ENCODE measurements around the gene HSPA12A. TPM values are rescaled to one million over a fixed set of nuclear protein-coding genes. Genes with fewer than 3 reads are reported as not detected.
A peak's percentile ranks its signal among the peaks of the same experiment; 100 is the strongest.

HSPA12A gene
- total RNA-seq, 4 donors from 2014 or later, result 2.6 to 15.7 (median 6.8) TPM

DNA sequence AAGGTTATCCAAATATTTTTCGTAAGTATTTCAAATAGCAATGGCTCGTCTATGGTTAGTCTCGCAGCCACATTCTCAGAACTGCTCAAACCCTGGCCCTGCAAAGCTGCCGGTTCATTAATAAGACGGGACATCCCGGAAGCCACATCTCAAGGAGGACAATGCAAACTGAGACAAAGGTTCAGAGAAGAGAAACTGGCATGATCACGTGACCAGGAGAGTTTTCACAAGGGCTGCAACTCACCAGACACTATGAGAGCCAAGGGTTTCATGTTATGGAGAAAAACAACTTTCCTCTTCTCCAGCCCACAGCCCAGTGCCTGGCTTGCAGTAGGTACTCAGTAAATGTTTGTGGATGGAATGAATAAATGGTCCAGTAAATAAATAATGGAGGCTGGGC is 5.0 kb upstream of the HSPA12A start:
- Histone ChIP-seq H3K36me3 (no peaks in the 10 kb centered on the region), H3K27ac (no peak overlapping the region), H3K4me3 (no peak overlapping the region), H3K9me3 (no peaks in the 10 kb centered on the region), H3K4me1 (peaks cover 0 to 7% (median 3%) of the 10 kb centered on the region in 4 donors), H3K27me3 (no peaks in the 10 kb centered on the region)
- TF ChIP-seq POLR2A (IDR thresholded peaks at IDR 0.05), result no peak
- TF ChIP-seq, protein P1, sequence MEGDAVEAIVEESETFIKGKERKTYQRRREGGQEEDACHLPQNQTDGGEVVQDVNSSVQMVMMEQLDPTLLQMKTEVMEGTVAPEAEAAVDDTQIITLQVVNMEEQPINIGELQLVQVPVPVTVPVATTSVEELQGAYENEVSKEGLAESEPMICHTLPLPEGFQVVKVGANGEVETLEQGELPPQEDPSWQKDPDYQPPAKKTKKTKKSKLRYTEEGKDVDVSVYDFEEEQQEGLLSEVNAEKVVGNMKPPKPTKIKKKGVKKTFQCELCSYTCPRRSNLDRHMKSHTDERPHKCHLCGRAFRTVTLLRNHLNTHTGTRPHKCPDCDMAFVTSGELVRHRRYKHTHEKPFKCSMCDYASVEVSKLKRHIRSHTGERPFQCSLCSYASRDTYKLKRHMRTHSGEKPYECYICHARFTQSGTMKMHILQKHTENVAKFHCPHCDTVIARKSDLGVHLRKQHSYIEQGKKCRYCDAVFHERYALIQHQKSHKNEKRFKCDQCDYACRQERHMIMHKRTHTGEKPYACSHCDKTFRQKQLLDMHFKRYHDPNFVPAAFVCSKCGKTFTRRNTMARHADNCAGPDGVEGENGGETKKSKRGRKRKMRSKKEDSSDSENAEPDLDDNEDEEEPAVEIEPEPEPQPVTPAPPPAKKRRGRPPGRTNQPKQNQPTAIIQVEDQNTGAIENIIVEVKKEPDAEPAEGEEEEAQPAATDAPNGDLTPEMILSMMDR (IDR thresholded peaks at IDR 0.05), result no peak
- no peak for DNase-seq

DNA sequence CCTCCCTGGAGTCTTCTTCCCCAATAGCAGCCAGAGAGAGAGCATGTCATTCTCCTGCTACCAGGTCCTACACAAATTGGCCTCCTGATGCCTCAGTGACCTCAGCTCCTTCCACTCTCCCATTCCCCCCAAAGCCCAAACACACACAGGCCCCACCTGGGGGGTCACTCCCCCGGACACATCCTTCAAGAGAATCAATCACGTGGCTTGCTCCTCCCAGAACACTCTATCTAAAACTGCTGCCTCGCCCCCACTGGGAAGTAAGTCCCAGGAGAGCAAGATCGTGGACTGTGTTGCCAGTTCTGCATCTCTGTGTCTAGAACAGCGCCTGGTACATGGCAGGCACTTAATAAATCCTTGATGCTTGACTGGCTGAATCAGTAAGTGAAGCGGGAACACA is 2.5 kb upstream of the HSPA12A start:
- Histone ChIP-seq H3K4me1 (peaks cover 0 to 18% (median 4%) of the 10 kb centered on the region in 4 donors), H3K27me3 (no peaks in the 10 kb centered on the region), H3K4me3 (no peak overlapping the region), H3K9me3 (no peaks in the 10 kb centered on the region), H3K27ac (no peak overlapping the region), H3K36me3 (no peaks in the 10 kb centered on the region)
- TF ChIP-seq, protein P1 (IDR thresholded peaks at IDR 0.05), result no peak
- TF ChIP-seq POLR2A (IDR thresholded peaks at IDR 0.05), result no peak
- no peak for DNase-seq

DNA sequence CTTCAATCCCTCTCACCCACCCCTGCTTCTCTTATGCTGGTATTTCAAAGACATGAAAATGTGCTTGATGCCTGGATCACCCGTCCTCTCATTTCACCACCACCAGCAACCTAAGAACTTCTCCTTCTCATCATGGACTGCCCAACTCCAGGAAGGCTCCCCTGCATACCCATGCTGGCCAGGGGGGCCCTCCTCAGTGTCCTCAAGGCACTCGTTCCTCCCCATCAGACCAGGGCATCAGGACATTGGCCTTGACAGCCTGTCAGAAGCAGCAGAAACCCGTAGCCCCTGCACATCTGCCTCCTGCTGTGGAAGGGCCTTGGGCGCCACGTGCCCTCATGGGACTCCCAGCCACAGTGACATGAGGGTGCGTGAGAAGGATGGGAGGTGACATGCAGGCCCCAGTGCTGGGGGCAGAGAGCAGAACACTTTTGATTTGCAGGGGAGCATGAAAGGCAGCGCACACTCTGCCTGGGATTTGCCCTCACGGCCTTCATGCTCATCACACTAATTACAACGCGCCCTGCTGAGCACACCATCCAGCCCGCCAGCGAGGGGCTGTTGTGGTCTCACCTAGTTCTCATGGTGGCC is 1.9 kb upstream of the HSPA12A start:
- Histone ChIP-seq H3K36me3 (no peaks in the 10 kb centered on the region), H3K9me3 (no peaks in the 10 kb centered on the region), H3K27ac (no peak overlapping the region), H3K4me1 (peaks cover 0 to 18% (median 4%) of the 10 kb centered on the region in 4 donors), H3K4me3 (no peak overlapping the region), H3K27me3 (no peaks in the 10 kb centered on the region)
- TF ChIP-seq POLR2A (IDR thresholded peaks at IDR 0.05), result no peak
- TF ChIP-seq, protein P1 (IDR thresholded peaks at IDR 0.05), result no peak
- DNase-seq, result no peak

DNA sequence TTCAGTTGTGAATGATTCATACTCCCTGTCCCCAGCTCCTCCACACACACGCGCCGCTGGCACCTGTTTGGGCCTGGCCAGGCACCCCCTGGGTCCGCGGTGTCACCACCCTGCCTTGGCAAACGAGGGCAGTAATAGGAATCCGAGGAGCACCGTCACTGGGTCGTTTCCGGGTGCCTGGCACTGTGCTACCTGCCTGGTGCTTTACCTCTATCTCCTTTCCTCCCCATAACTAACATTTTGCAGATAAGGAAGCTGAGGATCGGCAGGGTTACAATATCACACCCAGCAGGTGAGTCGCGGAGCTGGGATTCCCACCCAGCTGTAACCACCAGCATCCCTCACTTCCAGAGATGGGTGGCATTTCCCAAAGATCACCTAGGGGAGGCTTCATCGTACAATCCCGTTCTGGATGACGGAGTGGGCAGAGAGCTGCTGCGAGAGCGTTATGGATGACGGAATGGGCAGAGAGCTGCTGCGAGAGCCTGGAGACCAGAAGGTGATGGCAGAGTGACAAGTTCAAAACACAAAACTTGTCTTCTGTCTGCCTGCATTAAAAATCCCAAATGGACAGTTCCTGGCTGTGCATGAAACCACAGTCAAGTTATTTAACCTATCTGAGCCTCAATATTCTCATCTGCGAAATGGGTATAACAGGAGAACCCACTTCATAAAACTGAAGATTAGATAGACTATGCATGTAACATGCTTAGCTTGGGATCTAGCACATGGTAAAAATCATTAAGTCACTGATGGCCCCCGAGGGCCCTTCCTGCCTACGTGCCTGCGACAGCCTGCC is 1.1 kb upstream of the HSPA12A start:
- Histone ChIP-seq H3K9me3 (no peaks in the 10 kb centered on the region), H3K27ac (peak overlapping the region in 2 of 4 donors; percentile 81 to 94), H3K36me3 (no peaks in the 10 kb centered on the region), H3K4me1 (peaks cover 0 to 18% (median 4%) of the 10 kb centered on the region in 4 donors), H3K4me3 (peak overlapping the region in 2 of 4 donors; percentile 83 to 98), H3K27me3 (no peaks in the 10 kb centered on the region)
- TF ChIP-seq, protein P1 (IDR thresholded peaks at IDR 0.05), result no peak
- TF ChIP-seq POLR2A (IDR thresholded peaks at IDR 0.05), result no peak
- no peak for DNase-seq

DNA sequence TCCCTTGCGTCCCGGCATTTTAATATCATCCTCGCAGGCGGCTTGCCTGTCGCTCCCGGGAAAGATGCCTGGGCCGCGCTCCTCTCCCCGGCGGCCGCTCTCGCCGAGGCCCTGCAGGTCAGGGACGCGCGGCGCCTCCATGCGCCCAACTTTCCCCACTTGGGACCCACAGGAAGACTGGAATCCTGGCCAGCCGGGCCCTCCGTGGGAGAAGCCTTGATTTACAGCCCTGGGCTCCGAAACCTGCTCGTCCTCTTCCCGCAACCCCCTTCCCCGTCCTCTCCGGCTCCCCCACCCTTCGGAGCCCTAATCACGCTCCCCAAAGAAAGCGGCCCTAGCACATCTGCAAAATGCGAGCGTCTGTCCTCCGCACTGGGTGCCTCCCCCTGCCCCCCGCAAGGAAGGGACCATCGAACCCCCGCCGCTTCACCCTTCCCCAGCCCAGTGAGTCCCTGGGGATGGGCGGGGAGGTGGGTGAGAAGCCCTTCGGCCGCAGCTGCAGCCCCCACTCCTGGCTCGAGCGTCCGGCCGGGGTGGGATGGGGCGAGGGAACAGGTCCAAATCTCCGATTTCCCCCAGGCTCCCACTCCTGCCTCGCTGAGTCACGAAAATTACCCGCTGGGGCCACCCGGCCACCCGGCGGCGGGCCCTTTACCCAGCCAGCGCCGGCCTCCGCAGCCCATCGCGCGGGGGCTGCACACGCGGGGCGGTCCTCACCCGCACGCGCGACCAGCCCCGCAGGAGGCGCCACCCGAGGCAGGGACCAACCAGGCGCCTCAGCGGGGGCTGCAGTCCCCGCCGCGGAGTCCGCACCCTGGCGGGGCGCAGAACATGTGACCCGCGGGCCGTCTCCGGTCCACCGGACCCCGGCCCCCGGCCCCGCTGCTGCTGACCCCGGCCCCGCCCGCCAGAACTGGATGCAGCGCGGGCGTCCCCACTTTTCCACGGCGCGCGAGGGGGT is 695 bp downstream of the HSPA12A start:
- TF ChIP-seq, protein P1 (IDR thresholded peaks at IDR 0.05), result no peak
- TF ChIP-seq POLR2A (IDR thresholded peaks at IDR 0.05), result no peak
- peaks cover 0 to 18% (median 4%) of the 10 kb centered on the region in 4 donors for H3K4me1 ChIP-seq
- no peaks in the 10 kb centered on the region for H3K27me3 ChIP-seq
- peak overlapping the region; percentile 50 to 98 (median 67) for H3K4me3 ChIP-seq
- H3K27ac ChIP-seq, result peak overlapping the region; percentile 55 to 94 (median 69)
- DNase-seq, result no peak
- H3K36me3 ChIP-seq, result no peaks in the 10 kb centered on the region
- H3K9me3 ChIP-seq, result no peaks in the 10 kb centered on the region

Measured in Peyer's patch (tissue), 4 donors.